WTC11 (cell line): ENCODE data around the gene TNFSF11. TPM values are rescaled to one million over a fixed set of nuclear protein-coding genes. Genes with fewer than 3 reads are reported as not detected.
A peak's percentile ranks its signal among the peaks of the same experiment; 100 is the strongest.

Source experiments
- ATAC-seq: fragments of 200-7000 bp; cut with Tn5 transposase; 2 replicates; pipeline ENCODE4 v1.10.0; 2021; ENCODE audit warnings: mild to moderate bottlenecking, moderate library complexity
- CTCF ChIA-PET: fragments of 300-600 bp; sonication (Branson Sonifier 250); formaldehyde crosslinking; loops from one replicate; lab custom pipeline; 2021; ENCODE audit warnings: antibody characterized with exemption; lab: Charles Lee
- POLR2A ChIA-PET: fragments of 350-600 bp; sonication (Branson Sonifier 250); formaldehyde crosslinking; loops from one replicate; lab custom pipeline; 2021; ENCODE audit warnings: antibody characterized with exemption; lab: Charles Lee
- DNase-seq: peaks from one replicate; pipeline ENCODE4 v3.0.0; 2021; ENCODE audit warnings: low spot score
- H3K27ac Mint-ChIP-seq: 2 replicates; pipeline ENCODE4 v1.8.0; 2021; ENCODE audit warnings: mixed read lengths
- H3K27me3 Mint-ChIP-seq: 2 replicates; pipeline ENCODE4 v1.8.0; 2021; ENCODE audit warnings: low read depth, mild to moderate bottlenecking, moderate library complexity, mixed read lengths
- H3K36me3 Mint-ChIP-seq: 2 replicates; pipeline ENCODE4 v1.8.0; 2021; ENCODE audit warnings: mixed read lengths
- H3K4me1 Mint-ChIP-seq: 2 replicates; pipeline ENCODE4 v1.8.0; 2022; ENCODE audit warnings: mixed read lengths
- H3K4me3 Mint-ChIP-seq: 2 replicates; pipeline ENCODE4 v1.8.0; 2021; ENCODE audit warnings: mild to moderate bottlenecking, moderate library complexity, mixed read lengths
- H3K9me3 Mint-ChIP-seq: 2 replicates; pipeline ENCODE4 v1.8.0; 2021; ENCODE audit warnings: mixed read lengths
- CBFB ChIP-seq: sonication (generic); formaldehyde crosslinking; IDR thresholded peaks from 2 replicates; pipeline ENCODE4 v1.8.1; 2022; ENCODE audit warnings: mild to moderate bottlenecking, low read depth, missing genetic modification reagents
- ERG ChIP-seq: fragments of 250-450 bp; sonication (Bioruptor Pico); IDR thresholded peaks from 2 replicates; pipeline ENCODE4 v1.8.0; 2021; ENCODE audit warnings: mild to moderate bottlenecking
- FOXP1 ChIP-seq: sonication (generic); formaldehyde crosslinking; IDR thresholded peaks from 2 replicates; pipeline ENCODE4 v1.8.0; 2022; ENCODE audit warnings: missing genetic modification reagents, mild to moderate bottlenecking, moderate library complexity, borderline replicate concordance
- IRF1 ChIP-seq: sonication (generic); formaldehyde crosslinking; IDR thresholded peaks from 2 replicates; pipeline ENCODE4 v1.8.0; 2023; ENCODE audit warnings: missing genetic modification reagents
- MYBL2 ChIP-seq: sonication (generic); formaldehyde crosslinking; IDR thresholded peaks from 2 replicates; pipeline ENCODE4 v1.8.1; 2023; ENCODE audit warnings: mild to moderate bottlenecking, moderate library complexity, missing genetic modification reagents
- NFATC4 ChIP-seq: fragments of 250-450 bp; sonication (Bioruptor Pico); IDR thresholded peaks from 2 replicates; pipeline ENCODE4 v1.9.0; 2021; ENCODE audit warnings: mild to moderate bottlenecking
- PRRX2 ChIP-seq: fragments of 250-450 bp; sonication (Bioruptor Pico); IDR thresholded peaks from 2 replicates; pipeline ENCODE4 v1.8.0; 2021; ENCODE audit warnings: mild to moderate bottlenecking
- ZNF317 ChIP-seq: sonication (generic); formaldehyde crosslinking; IDR thresholded peaks from 2 replicates; pipeline ENCODE4 v1.8.1; 2023; ENCODE audit warnings: low read depth, mild to moderate bottlenecking, moderate library complexity, missing genetic modification reagents, borderline replicate concordance
- ZNF425 ChIP-seq: fragments of 250-450 bp; sonication (Bioruptor Pico); conservative IDR thresholded peaks from 2 replicates; pipeline ENCODE4 v1.9.0; 2021; ENCODE audit warnings: mild to moderate bottlenecking
- total RNA-seq: library from RNA; stranded (reverse); gene quantifications from 3 replicates; pipeline ENCODE4 v1.2.3, GENCODE V29; 2021
- TF ChIP-seq, protein P1 (sequence below): fragments of 250-450 bp; sonication (Bioruptor Pico); IDR thresholded peaks from 2 replicates; pipeline ENCODE4 v1.9.0; 2021; ENCODE audit warnings: mild to moderate bottlenecking, borderline replicate concordance
- TF ChIP-seq, protein P2 (sequence below): sonication (generic); formaldehyde crosslinking; IDR thresholded peaks from 2 replicates; pipeline ENCODE4 v1.8.0; 2022; ENCODE audit warnings: mild to moderate bottlenecking, missing genetic modification reagents
- TF ChIP-seq, protein P3 (sequence below): sonication (generic); formaldehyde crosslinking; IDR thresholded peaks from 2 replicates; pipeline ENCODE4 v1.8.1; 2022; ENCODE audit warnings: missing genetic modification reagents, borderline replicate concordance
- TF ChIP-seq, protein P4 (sequence below): sonication (generic); formaldehyde crosslinking; IDR thresholded peaks from 2 replicates; pipeline ENCODE4 v1.8.1; 2023; ENCODE audit warnings: mild to moderate bottlenecking, missing genetic modification reagents, moderate library complexity
- TF ChIP-seq, protein P5 (sequence below): sonication (generic); formaldehyde crosslinking; IDR thresholded peaks from 2 replicates; pipeline ENCODE4 v1.8.0; 2022; ENCODE audit warnings: mild to moderate bottlenecking, missing genetic modification reagents
- TF ChIP-seq, protein P6 (sequence below): sonication (generic); formaldehyde crosslinking; IDR thresholded peaks from 2 replicates; pipeline ENCODE4 v1.8.1; 2022; ENCODE audit warnings: mild to moderate bottlenecking, missing genetic modification reagents, moderate library complexity, borderline replicate concordance
- TF ChIP-seq, protein P7 (sequence below): sonication (generic); formaldehyde crosslinking; conservative IDR thresholded peaks from 2 replicates; pipeline ENCODE4 v1.8.1; 2022; ENCODE audit warnings: mild to moderate bottlenecking, missing genetic modification reagents

The TNFSF11 gene
- total RNA-seq, 1 experiment from 2014 or later = 6.1 TPM

- no peak overlapping the region for H3K4me3 Mint-ChIP-seq
- TF ChIP-seq ZNF317 (CRISPR knock-in tag) (peak; percentile 98), PRRX2 (CRISPR knock-in tag) (no peak), MYBL2 (no peak)
- DNase-seq = no peak
- H3K27ac Mint-ChIP-seq = no peak overlapping the region
- peaks cover 32% of the 10 kb centered on the region for H3K27me3 Mint-ChIP-seq
- peaks cover 23% of the 10 kb centered on the region for H3K9me3 Mint-ChIP-seq
- no peak for ATAC-seq
- H3K36me3 Mint-ChIP-seq = peaks cover 23% of the 10 kb centered on the region
- peaks cover 46% of the 10 kb centered on the region for H3K4me1 Mint-ChIP-seq
- CTCF ChIA-PET = no interaction called here
- POLR2A ChIA-PET = no interaction called here
Observed at GRCh38 chr13:42571895-42572294, 2.1 kb upstream of the TNFSF11 start.

GRCh38 chr13:42574435-42575311 lies 721 bp downstream of the TNFSF11 start:
- H3K27me3 Mint-ChIP-seq = peaks cover 32% of the 10 kb centered on the region
- POLR2A ChIA-PET = no interaction called here
- H3K27ac Mint-ChIP-seq = no peak overlapping the region
- peaks cover 23% of the 10 kb centered on the region for H3K36me3 Mint-ChIP-seq
- ATAC-seq (peak; percentile 42), DNase-seq (peak; percentile 29)
- CTCF ChIA-PET = interaction anchor here (0.9 to 1.3 kb wide), 2 partner anchors 19 to 241 kb away, joined by 3 read pairs; no protein-coding TSS in a partner anchor
- peaks cover 23% of the 10 kb centered on the region for H3K9me3 Mint-ChIP-seq
- H3K4me3 Mint-ChIP-seq = peak overlapping the region; percentile 83
- peaks cover 53% of the 10 kb centered on the region for H3K4me1 Mint-ChIP-seq
- TF ChIP-seq NFATC4 (CRISPR knock-in tag) = no peak
- no peak for TF ChIP-seq CBFB (CRISPR knock-in tag)
- TF ChIP-seq, protein P1, sequence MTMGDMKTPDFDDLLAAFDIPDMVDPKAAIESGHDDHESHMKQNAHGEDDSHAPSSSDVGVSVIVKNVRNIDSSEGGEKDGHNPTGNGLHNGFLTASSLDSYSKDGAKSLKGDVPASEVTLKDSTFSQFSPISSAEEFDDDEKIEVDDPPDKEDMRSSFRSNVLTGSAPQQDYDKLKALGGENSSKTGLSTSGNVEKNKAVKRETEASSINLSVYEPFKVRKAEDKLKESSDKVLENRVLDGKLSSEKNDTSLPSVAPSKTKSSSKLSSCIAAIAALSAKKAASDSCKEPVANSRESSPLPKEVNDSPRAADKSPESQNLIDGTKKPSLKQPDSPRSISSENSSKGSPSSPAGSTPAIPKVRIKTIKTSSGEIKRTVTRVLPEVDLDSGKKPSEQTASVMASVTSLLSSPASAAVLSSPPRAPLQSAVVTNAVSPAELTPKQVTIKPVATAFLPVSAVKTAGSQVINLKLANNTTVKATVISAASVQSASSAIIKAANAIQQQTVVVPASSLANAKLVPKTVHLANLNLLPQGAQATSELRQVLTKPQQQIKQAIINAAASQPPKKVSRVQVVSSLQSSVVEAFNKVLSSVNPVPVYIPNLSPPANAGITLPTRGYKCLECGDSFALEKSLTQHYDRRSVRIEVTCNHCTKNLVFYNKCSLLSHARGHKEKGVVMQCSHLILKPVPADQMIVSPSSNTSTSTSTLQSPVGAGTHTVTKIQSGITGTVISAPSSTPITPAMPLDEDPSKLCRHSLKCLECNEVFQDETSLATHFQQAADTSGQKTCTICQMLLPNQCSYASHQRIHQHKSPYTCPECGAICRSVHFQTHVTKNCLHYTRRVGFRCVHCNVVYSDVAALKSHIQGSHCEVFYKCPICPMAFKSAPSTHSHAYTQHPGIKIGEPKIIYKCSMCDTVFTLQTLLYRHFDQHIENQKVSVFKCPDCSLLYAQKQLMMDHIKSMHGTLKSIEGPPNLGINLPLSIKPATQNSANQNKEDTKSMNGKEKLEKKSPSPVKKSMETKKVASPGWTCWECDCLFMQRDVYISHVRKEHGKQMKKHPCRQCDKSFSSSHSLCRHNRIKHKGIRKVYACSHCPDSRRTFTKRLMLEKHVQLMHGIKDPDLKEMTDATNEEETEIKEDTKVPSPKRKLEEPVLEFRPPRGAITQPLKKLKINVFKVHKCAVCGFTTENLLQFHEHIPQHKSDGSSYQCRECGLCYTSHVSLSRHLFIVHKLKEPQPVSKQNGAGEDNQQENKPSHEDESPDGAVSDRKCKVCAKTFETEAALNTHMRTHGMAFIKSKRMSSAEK = no peak
- TF ChIP-seq, protein P2, sequence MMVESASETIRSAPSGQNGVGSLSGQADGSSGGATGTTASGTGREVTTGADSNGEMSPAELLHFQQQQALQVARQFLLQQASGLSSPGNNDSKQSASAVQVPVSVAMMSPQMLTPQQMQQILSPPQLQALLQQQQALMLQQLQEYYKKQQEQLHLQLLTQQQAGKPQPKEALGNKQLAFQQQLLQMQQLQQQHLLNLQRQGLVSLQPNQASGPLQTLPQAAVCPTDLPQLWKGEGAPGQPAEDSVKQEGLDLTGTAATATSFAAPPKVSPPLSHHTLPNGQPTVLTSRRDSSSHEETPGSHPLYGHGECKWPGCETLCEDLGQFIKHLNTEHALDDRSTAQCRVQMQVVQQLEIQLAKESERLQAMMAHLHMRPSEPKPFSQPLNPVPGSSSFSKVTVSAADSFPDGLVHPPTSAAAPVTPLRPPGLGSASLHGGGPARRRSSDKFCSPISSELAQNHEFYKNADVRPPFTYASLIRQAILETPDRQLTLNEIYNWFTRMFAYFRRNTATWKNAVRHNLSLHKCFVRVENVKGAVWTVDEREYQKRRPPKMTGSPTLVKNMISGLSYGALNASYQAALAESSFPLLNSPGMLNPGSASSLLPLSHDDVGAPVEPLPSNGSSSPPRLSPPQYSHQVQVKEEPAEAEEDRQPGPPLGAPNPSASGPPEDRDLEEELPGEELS (CRISPR knock-in tag) = no peak
- TF ChIP-seq ERG = no peak
- TF ChIP-seq, protein P3, sequence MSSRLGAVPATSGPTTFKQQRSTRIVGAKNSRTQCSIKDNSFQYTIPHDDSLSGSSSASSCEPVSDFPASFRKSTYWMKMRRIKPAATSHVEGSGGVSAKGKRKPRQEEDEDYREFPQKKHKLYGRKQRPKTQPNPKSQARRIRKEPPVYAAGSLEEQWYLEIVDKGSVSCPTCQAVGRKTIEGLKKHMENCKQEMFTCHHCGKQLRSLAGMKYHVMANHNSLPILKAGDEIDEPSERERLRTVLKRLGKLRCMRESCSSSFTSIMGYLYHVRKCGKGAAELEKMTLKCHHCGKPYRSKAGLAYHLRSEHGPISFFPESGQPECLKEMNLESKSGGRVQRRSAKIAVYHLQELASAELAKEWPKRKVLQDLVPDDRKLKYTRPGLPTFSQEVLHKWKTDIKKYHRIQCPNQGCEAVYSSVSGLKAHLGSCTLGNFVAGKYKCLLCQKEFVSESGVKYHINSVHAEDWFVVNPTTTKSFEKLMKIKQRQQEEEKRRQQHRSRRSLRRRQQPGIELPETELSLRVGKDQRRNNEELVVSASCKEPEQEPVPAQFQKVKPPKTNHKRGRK (CRISPR knock-in tag) = no peak
- no peak for TF ChIP-seq IRF1 (CRISPR knock-in tag)
- no peak for TF ChIP-seq ZNF425 (CRISPR knock-in tag)
- TF ChIP-seq, protein P4, sequence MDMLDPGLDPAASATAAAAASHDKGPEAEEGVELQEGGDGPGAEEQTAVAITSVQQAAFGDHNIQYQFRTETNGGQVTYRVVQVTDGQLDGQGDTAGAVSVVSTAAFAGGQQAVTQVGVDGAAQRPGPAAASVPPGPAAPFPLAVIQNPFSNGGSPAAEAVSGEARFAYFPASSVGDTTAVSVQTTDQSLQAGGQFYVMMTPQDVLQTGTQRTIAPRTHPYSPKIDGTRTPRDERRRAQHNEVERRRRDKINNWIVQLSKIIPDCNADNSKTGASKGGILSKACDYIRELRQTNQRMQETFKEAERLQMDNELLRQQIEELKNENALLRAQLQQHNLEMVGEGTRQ = peak; percentile 28; the same call in 1 of the 2 replicates
- TF ChIP-seq, protein P5, sequence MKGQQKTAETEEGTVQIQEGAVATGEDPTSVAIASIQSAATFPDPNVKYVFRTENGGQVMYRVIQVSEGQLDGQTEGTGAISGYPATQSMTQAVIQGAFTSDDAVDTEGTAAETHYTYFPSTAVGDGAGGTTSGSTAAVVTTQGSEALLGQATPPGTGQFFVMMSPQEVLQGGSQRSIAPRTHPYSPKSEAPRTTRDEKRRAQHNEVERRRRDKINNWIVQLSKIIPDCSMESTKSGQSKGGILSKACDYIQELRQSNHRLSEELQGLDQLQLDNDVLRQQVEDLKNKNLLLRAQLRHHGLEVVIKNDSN = peak; percentile 39; the same call in 1 of the 2 replicates
- TF ChIP-seq FOXP1 = no peak
- TF ChIP-seq, protein P6, sequence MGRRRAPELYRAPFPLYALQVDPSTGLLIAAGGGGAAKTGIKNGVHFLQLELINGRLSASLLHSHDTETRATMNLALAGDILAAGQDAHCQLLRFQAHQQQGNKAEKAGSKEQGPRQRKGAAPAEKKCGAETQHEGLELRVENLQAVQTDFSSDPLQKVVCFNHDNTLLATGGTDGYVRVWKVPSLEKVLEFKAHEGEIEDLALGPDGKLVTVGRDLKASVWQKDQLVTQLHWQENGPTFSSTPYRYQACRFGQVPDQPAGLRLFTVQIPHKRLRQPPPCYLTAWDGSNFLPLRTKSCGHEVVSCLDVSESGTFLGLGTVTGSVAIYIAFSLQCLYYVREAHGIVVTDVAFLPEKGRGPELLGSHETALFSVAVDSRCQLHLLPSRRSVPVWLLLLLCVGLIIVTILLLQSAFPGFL (CRISPR knock-in tag) = no peak
- TF ChIP-seq, protein P7, sequence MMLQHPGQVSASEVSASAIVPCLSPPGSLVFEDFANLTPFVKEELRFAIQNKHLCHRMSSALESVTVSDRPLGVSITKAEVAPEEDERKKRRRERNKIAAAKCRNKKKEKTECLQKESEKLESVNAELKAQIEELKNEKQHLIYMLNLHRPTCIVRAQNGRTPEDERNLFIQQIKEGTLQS = no peak
